Activated naive CD4-positive, alpha-beta T cell treated with Interleukin-2 at 50 U/mL for 16 hours (primary cell): ENCODE data around the gene RHBDD1.

Experiments
- DNase-seq: peaks from one replicate; pipeline ENCODE4 v3.0.0-alpha.2; 2020

The RHBDD1 gene

DNA sequence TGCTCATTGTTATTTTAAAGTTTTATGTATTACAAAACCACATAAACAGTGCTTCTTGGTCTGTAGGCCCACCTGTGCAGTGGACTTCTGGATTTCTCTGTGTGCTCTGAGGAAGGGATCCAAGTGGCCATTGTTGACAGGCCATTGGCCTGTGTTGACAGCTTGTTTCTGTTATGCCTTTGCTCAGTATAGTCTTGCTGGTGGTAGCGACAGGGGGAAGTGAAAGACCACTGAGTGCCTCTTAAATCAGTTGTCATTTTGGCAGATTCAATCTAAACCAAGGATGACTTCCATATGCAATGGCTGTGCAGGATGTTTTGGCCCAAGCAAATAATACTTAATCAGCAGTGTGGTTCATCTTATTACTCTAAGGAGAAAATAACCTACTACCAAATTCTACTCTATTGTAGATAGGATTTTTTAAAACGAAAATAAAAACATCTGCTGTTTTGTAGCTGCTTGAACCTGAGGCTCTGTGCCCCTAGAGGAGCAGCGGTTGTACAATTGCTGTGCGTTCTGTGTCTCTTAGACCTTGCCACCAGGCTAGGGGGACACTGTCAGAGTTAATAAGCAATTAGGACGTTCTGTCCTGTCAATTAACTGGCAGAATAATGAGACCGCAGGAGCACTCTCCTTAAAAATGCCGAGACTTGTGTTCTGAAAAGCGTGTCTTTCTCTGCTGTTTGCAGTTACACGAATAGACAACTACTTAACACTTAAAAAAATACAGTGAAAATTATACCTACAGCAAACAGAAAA, 108.2 kb downstream of the RHBDD1 start:
- DNase-seq, result no peak

DNA sequence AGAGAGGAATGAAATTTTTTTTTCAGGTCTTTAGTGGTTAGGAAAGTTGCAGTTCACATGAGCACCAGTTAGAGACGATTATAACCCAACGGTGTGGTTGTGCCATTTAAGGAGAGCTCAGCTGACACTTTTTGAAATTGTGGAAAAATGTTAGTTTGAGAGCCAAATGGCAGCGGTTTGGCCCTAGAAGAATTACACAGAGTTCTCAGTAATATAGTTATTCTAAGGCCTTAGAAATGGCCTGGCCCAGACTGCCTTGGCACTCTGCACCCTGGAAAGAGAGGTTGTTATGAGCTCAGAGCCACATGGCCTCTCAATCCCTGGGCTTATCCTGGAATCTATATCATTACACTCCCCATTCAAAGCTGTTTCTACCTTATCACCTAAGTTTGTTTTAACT, 117.4 kb downstream of the RHBDD1 start:
- no peak for DNase-seq

DNA sequence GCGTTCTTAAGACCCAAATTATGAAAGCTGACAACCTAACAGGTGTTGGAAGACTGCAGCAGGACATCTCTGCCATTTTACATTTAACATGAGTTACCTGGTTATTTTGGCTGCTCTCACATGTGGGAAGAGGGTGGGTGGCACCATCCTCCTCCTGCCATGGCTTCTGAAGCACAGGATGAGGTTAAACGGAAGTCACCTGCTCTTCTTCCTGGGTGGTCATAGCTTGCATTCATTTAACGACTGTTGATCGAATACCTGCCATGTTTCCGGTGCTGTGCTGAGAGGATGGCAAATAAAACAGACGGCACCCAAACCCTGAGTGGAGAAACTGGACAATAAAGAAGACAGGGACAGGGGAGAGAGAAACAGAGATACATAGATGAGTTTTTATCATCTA, 118.0 kb downstream of the RHBDD1 start:
- DNase-seq, result no peak

DNA sequence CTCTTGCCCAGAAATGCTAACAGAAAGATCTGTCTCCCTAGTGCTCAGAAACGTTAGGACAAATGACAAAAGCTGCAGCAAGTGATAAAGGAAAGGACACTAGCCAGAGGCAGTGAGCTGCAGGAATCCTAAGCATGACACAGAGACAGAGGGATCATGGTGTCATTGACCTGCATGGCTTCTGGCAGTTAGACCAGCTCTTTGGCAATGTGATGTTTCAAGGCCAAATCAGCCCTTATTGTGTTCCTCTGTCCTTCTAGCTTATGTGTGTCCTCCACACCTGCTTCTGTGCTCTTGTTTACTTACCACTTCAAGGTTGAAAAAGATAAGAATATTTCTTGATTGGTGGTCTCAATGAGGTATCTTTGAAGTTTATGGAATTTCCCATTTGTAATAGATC, 120.8 kb downstream of the RHBDD1 start:
- no peak for DNase-seq

DNA sequence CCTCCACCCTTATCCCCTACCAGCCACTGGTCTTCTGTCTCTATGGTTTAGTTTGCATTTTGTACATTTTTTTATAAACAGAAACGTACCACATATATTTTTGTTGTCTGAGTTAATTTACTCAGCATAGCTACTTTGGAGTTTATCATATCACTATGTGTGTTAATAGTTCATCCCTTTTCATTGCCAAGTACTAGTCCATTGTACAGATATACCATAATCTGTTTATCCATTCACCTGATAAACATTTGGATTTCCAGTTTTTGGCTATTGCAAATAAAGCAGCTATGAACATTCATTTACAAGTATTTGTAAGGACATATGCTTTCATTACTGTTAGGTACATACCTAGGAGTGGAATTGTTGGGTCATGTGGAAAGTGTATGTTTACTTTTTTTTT, 123.6 kb downstream of the RHBDD1 start:
- no peak for DNase-seq

DNA sequence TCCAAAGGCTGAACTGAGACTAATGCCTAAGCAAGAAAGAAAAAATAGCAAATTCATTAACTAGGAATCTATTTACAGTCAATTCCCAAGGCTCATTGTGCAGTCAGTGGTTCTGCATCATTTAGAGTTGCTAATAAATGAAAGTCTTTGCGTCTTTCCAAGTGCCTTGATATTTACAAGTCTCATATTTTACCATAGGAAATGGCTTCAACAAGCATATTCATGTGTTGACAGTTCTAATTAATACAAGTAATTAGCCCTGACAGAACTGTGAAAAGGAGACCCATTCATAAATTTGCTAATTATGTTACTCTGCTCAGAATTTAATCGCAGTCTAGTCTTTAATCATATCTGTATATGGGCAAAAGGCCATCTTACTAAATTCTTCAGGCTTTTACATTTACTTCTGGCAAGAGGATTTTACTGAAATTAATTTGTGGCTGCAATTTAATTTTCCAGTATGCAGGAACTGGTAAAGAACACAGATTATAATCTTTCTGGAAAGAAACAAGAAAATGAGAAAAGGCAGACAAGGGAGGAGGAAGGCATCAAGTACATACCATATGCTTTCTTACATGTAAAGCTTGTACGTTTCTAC, 126.4 kb downstream of the RHBDD1 start:
- DNase-seq, result no peak

- DNase-seq, result no peak
Measured at GRCh38 chr2:226963528-226963927, 127.7 kb downstream of the RHBDD1 start.

GRCh38 chr2:226965376-226965775, 129.5 kb downstream of the RHBDD1 start:
- no peak for DNase-seq

- DNase-seq, result no peak
Measured at GRCh38 chr2:226969417-226970080, 133.7 kb downstream of the RHBDD1 start.

- no peak for DNase-seq
Measured at GRCh38 chr2:226970362-226970761, 134.5 kb downstream of the RHBDD1 start.

GRCh38 chr2:226971084-226971483, 135.2 kb downstream of the RHBDD1 start:
- DNase-seq, result no peak

DNA sequence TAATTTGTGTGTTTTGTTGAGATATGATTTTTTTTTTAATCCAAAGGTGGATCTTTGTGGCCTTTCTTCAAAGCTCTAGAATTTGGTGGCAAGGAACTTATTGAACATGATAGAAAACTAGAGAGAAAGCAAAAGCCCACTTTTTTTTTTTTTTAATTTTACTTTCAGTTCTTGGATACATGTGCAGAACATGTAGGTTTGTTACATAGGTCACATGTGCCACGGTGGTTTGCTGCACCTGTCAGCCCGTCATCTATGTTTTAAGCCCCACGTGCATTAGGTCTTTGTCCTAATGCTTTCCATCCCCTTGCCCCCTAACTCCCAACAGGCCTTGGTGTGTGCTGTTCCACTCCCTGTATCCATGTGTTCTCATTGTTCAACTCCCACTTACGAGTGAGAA, 135.9 kb downstream of the RHBDD1 start:
- no peak for DNase-seq

DNA sequence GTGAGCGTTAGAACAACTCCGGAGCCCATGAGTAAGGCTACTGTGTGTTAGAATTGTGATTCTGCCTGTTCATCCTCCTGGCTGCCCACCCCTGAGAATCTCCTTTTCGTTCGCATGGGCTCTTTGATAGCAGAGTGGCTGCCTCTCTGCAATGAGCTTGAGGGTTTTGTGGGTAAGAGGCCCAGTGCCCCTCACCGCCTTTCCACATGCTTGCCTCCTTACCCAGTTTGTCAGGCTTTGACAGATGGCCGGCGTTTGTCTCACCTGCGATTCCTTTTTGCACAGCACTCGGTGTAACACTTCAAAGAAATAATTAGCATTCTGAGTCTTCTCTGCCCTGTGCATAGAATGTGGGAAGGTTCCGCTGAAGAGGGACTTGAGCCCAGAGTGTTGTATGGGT, 138.0 kb downstream of the RHBDD1 start:
- no peak for DNase-seq

GRCh38 chr2:226977775-226978190, 141.9 kb downstream of the RHBDD1 start:
- DNase-seq, result no peak

DNA sequence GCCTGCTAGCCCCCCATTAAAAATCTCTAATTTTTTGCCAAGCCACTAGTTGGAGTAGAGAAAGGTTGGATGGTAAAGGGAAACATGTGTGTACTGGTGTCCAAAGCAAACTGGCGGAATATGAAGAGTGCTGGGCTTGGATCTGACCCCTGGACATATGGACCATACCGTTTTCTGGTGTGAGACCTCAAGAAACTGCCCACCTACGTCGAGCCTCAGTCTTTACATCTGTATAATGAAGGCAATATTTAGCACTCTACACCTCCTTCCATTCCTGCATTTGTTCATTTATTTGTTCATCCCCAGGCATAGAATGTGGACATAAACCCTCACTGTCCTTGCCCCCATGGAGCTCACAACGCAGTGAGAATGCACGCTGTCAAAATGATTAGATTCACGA, 142.4 kb downstream of the RHBDD1 start:
- DNase-seq, result no peak

GRCh38 chr2:226979004-226979403, 143.2 kb downstream of the RHBDD1 start:
- no peak for DNase-seq

- no peak for DNase-seq
Measured at GRCh38 chr2:226981791-226982326, 146.0 kb downstream of the RHBDD1 start.

GRCh38 chr2:226983895-226984749, 148.3 kb downstream of the RHBDD1 start:
- no peak for DNase-seq

GRCh38 chr2:226984750-226985582, 149.1 kb downstream of the RHBDD1 start:
- no peak for DNase-seq

- no peak for DNase-seq
Measured at GRCh38 chr2:226985583-226985946, 149.7 kb downstream of the RHBDD1 start.

GRCh38 chr2:226991663-226992062, 155.8 kb downstream of the RHBDD1 start:
- no peak for DNase-seq

DNA sequence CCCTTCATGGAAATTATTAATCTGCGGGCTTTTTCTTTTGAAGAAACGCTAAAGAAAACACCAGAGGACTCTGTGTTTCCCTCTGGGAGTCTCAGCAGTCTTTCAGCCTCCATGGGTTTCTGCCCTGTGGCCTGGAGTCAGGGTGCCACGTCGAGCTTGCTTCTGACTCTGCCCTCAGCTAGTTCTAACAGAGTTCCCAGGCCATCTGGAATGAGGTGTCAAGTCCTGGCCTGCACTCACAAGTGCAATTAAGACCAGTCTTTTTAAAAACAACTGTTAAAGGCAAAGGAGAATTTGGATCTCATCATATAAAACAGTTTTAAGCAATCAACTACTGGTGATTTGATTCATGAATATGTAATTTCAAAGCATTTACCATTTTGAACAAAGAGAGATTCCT, 157.3 kb downstream of the RHBDD1 start:
- no peak for DNase-seq
